GM04503 (cell line): ENCODE measurements around the gene IL6R.
"Not testable (repeated sequence)": the region's sequence is repeated elsewhere in the genome, so short reads cannot be mapped to it uniquely, and the experiment has no call there.

Experiments used
- DNase-seq: peaks from one replicate; pipeline ENCODE4 v3.0.0-alpha.2; 2012; ENCODE audit warnings: low read depth

The IL6R gene

DNA sequence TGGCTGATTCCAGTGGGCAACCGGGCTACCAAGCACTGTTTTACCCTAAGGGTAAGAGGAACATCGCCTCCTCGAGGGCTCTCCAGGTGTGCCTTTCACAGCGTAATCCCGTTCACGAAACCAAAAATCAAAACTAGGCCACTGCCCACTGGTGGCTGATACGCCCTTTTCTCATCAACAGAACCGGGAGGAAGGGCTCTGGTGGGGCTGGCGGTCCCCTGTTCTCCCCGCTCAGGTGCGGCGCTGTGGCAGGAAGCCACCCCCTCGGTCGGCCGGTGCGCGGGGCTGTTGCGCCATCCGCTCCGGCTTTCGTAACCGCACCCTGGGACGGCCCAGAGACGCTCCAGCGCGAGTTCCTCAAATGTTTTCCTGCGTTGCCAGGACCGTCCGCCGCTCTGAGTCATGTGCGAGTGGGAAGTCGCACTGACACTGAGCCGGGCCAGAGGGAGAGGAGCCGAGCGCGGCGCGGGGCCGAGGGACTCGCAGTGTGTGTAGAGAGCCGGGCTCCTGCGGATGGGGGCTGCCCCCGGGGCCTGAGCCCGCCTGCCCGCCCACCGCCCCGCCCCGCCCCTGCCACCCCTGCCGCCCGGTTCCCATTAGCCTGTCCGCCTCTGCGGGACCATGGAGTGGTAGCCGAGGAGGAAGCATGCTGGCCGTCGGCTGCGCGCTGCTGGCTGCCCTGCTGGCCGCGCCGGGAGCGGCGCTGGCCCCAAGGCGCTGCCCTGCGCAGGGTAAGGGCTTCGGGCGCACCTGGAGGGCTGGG, at the start of gene IL6R:
Gene IL6R, plus strand, starts transcription at position 360 of the 763 bp plus-strand sequence. Its CDS starts 287 bp downstream, at position 647.
- DNase-seq, result peak; percentile 75

DNA sequence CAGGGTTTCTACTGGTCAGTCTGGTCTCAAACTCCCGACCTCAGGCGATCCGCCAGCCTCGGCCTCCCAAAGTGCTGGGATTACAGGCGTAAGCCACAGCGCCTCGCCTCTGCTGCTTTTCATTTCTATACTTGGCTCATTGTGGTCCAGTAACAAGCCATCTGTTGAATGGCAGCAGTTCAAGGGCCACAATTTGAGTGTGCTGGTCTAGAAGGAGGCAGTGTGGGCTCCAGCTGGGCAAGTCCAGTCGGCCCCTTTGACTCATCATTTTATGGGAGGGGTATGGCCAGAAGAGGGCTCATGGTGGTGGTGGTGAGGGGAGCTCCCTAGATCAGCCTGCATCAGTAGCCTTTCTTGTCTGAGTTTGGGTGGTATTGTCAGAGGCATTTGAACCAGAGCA, 46.6 kb upstream of the IL6R start:
- DNase-seq, result no peak

DNA sequence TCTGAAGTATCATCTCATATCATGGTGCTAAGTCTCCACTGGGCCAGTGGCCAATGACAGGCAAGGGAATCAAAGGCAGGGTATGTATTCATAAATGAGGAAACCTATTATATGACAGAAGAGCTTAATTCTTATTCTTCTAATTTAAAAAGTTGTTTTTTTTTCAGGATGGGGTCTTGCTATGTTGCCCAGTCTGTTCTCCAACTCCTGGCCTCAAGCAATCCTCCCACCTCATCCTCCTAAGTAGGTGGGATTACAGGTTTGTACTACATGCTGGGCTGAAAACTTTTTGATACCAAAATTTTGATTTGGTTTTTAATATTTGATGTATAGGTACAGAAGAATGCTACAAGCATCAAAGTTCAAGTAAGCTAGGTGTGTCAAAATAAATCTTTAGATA, 44.9 kb upstream of the IL6R start:
- no peak for DNase-seq

- DNase-seq, result not testable (repeated sequence)
Measured at GRCh38 chr1:154360881-154361280, 44.3 kb upstream of the IL6R start.

DNA sequence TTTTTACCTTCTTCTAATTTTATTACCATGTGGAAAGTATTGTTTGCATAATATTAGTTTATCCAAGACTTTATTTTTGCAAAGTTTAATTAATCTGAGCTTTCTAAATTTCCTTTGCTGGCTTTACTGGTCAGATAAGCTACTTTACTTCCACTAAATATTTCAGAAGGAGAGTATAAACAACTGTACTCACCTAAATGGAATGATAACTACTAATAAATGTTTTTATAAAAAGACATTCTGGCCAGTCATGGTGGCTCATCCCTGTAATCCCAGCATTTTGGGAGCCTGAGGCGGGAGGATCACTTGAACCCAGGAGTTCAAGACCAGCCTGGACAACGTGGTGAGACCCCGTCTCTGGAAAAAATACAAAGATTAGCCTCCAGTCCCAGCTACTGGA, 43.8 kb upstream of the IL6R start:
- DNase-seq, result no peak

DNA sequence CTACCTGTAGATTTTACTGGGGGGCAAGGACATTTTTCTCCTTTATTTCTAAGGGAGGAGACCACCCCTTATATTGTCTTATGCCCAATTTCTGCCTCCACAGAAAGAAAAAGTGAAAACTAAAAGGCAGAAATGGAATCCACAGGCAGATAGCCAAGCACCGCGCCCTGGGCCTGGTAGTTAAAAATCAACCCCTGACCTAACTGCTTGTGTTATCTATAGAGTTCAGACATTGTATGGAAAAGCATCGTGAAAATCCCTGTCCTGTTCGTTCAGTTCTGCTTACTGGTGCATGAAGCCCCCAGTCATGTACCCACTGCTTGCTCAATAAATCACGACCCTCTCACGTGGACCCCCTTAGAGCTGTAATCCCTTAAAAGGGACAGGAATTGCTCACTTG, 33.7 kb upstream of the IL6R start:
- DNase-seq, result no peak

DNA sequence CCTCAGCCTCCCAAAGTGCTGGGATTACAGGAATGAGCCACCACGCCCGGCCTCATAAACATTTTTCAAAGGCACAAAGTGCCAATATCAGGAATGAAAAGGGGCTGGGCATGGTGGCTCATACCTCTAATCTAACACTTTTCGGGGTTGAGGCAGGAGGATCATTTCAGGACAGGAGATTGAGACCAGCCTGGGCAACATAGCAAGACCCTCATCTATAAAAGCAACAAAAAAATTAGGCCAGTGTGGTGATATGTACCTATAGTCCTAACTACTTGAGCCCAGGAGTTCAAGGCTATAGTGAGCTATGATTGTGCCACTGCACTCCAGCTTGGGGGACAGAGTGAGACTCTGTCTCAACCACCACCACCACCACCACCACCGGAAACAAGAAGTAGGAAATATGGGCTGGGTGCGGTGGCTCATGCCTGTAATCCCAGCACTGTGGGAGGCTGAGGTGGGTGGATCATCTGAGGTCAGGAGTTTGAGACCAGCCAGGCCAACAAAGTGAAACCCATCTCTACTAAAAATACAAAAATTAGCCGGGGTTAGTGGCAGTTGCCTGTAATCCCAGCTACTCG, 31.3 kb upstream of the IL6R start:
- not testable (repeated sequence) for DNase-seq

GRCh38 chr1:154379301-154379700, 25.8 kb upstream of the IL6R start:
- no peak for DNase-seq

DNA sequence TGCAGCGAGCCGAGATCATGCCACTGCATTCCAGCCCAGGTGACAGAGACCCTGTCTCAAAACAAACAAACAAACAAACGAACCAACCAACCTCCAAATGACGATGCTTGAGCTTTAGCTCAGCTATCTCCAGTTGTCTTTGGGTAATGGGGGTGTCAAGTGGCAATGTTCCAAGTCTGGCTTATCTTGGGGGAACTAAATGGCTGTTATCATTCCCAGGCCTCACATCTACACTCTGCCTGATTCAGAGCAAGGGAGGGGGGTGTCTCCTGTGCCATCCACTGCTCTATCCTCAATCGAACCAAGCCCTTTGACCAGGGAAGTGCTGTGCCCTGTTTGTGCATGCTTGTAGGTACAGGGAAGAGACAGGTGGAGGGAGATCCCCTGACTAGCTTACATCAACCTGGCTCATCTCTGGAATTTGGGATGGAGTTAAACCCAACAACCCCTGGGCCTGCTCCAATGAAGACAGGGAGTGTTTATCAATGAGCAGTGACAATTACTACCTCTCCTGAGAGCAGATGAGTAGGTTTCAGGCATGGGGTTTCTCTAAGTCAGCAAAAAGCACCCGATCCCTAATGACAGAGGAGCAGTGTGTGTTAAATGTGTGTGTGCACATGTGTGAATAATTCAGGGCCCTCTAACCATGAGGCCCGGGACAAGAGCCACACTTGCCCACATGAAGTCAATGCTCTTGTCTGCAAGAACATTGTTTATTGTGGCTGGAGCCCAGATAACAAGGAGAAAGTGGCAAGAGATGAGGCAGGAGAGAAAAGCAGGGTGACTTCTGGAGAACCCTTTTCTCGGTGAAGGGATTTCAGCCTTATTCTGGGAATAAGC, 20.3 kb upstream of the IL6R start:
- DNase-seq, result no peak

- DNase-seq, result peak; percentile 10
Measured at GRCh38 chr1:154386643-154387352, 18.3 kb upstream of the IL6R start.

DNA sequence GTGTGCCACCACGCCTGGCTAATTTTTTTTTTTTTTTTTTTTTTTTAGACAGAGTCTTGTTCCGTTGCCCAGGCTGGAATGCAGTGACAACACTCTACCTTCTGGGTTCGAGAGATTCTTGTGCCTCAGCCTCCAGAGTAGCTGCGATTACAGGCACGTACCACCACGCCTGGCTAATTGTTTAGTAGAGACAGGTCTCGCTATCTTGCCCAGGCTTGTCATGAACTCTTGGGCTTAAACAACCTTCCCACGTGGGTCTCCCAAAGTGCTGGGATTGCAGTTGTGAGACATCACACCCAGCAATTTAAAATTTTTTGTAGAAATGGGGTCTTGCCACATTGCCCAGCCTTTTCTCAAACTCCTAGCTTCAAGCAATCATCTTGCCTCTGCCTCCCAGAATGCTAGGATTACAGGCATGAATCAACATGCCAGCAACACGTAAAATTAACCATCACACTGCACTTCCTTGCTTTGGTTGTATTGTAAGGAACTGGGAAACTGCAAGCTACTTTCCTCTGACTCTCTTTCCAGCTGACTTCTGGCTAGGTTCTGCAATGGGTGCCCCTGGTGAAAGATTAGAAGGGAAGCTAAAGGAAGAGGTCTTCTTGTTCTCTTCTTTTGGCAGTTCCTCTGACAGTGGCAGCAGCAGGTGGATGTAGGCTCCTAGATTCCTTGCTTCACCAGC, 13.9 kb upstream of the IL6R start:
- no peak for DNase-seq

- no peak for DNase-seq
Measured at GRCh38 chr1:154398141-154398540, 7.0 kb upstream of the IL6R start.

DNA sequence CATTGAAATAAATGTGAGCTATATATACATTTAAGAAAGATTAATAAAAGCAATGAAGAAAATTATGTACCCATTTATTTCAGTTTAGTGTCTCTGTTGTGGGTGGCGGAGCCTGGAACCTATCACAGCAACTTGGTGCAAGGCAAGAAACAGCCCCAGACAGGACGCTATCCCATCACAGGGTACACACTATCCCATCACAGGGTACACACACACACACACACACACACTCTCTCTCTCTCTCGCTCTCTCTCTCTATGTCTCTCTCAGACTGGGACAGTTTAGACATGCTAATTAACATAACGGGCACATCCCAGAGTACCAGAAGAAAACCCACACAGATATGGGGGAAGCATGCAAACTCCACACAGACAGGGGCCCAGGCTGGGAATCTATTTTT, 6.5 kb upstream of the IL6R start:
- no peak for DNase-seq

DNA sequence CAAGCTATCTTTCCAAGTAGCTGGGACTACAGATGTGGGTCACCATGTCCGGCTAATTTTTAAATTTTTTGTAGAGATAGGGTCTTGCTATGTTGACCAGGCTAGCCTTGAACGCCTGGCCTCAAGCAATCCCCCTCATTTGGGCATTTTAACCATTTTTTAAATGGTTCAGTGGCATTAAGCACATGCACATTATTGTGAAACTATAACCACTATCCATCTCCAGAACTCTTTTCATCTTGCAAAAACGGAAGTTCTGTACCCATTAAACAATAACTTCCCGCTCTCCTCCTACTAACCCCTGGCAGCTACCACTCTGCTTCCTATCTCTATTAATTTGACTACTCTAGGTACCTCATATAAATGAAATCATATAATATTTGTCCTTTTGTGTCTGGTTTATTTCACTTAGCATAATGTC, 4.8 kb upstream of the IL6R start:
- no peak for DNase-seq

DNA sequence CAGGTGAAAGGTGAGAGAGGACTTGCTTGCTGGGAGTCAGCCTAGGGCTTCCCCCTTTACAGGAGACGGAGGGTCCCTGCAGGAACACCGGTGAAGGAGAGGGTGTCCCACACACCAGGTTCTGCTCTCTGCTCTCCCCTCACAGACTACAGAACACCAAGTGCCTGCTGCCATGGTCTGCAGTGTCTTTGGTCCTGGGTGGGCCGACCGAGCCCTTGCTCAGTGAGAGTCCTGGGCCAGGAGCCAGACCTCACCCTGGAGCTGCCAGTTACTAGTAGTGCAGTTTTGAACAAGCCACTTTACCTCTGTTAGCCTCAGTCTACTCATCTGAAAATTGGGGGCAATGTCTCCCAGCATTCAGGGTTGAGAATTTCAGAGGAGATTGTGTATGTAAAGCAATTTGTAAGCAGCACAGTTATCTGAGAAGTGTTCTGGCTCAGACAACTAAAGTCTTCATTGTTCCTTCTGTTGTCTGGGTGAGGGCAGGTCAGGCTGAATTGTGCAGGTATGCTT, 2.7 kb upstream of the IL6R start:
- DNase-seq, result no peak

DNA sequence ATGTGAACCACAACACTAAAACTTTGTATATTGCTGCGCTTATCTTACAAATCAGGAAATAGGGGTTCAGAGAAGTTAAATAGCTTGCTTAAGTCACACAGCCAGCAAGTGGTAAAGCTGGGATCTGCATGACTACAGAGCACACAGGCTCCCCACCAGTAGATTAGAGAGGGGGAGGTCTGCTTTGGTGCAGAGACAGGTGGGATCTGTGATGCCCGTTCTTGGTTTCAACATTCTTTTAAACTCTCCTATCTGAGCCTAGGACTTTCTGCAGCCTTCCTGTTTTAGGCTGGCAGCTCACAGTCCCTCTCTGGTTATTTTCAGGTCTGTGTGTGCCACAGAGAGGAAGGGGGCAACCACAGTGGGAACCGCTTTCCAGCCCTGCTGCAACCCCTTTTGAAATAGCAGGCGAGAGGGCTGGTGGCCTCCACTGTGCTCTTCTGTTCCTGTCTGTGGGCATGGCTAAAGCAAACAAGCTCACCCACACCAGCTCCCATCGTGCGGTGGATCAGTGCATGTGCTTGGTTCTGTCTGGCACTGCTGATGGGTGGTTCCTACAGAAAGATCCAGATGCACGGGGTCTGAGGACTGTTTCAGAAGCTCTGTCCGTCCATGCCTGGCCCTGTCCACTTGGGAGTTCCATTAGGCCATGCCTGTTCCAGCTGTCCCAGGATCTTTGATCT, 1.7 kb upstream of the IL6R start:
- DNase-seq, result no peak

- DNase-seq, result no peak
Measured at GRCh38 chr1:154403983-154404382, 1.2 kb upstream of the IL6R start.

DNA sequence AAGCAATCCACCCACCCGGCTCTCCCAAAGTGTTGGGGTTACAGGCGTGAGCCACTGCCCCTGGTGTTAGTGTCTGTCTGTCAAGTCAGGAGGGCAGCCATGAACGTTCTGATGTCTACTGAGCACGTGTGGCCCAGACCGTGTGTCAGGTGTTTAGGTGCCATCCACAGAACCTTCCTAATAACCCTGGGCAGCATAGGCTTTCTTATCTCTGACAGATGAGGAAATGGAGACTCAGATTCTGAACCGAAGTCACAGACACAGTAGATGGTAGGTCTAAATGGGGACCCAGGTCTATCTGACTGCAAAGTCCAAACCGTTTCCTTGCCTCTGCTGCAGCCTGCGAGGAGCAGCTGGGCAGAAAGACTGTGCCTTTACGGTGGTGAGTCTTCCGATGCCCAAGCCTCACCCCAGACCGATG, 622 bp upstream of the IL6R start:
- no peak for DNase-seq

DNA sequence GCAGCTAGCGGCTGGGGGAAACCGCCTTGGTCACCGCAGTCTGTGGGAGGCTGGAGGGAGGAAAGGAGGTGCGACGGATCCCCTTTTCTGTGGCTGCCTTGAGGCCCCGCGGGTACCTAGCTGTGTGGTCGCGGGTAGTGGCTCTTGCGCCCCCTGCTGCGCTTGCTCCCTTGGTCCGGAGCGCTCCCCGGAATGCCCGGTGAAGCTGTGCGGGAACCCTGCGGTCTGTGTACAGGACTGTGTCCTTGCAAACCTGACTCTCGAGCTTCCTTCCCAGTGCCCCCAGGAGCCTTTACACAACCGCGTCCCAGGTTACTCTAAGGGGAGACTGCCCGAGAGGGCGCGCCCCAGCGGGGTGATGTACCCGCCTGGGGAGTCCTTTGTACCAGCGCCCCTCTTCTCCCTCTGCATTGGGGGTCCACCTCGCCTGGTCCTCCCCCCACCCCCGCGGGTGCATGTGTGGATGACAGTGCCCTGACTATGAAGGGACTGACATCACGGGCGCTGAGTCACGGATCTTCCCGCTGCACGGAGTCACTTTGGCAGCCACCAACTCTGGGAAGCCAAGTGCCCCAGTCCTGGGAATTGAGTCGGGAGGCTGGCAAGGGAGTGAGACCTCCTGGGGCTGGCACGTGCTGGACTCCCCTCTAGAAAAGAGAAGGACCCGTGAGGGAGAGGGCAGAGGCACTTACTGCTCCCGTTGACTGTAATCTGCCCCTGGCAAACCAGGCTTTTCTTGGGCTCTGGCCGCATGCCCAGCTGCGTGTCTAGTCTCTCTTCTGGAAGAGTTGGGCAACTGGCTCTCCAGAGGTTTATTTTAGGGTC, 816 bp downstream of the IL6R start:
- DNase-seq, result peak; percentile 49

DNA sequence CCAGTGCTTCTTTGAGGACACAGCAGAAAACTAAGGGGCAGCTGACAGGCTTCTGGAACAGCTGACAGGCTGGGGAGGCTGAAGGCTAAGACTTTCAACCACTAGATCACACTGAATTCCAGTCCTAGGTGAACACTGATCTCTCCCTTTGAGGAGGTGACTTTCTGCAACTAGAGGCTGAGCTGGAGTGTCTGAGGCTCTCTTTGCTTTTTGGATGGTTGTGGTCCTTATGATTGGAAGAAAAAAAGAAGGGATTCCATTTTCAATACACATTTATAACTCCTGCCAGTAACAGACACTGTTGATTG, 1.4 kb downstream of the IL6R start:
- DNase-seq, result no peak
